Activated T-helper 1 cell treated with anti-CD3 and anti-CD28 coated beads, Interleukin-2, amount 50 U/mL, for 16 hours (primary cell): ENCODE data around the gene INTS1.

ENCODE experiments used
- DNase-seq, 2 donors: peaks; one replicate each; pipeline ENCODE4 v3.0.0-alpha.2; 2020; ENCODE audit warnings: low read depth in 1 of 2, low spot score in 1 of 2

Gene INTS1

GRCh38 chr7:1542329-1542728 lies 38.1 kb upstream of the INTS1 start:
- no peak for DNase-seq

DNA sequence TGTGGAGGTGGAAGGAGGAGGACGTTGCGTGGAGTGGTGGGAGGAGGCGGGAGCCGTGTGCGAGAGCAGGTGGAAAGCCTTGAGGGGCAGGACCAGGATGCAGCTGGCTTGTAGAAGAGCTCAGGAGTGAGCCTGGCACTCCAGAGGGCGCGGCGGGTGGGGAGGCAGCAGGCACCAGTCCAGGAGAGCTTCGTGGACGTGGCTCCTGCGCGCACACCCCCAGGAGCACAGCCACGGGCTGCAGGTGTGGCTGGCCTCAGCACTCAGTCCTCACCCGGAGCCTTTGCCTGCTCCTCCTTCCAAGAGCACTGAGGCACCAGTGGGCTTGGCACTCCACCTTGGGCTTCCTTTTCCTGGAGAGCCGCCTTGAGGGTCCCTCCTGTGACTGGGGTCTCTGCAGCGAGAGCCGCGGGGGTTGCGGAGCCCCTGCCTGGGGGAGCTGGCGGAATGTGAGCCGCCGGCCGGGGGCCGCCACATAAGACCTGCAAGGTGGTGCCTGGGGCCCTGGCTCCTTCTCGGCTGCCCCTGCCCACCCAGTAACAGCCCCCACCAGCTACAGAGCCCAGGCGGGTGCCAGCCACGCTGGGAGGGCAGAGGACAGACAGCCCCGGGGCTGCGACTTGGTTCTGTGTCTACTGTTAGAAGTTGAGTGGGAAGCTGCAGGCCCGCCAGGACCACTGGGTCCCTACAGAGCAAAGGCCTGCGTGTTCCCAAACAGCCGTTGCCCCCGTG lies 37.4 kb upstream of the INTS1 start:
- DNase-seq = no peak

DNA sequence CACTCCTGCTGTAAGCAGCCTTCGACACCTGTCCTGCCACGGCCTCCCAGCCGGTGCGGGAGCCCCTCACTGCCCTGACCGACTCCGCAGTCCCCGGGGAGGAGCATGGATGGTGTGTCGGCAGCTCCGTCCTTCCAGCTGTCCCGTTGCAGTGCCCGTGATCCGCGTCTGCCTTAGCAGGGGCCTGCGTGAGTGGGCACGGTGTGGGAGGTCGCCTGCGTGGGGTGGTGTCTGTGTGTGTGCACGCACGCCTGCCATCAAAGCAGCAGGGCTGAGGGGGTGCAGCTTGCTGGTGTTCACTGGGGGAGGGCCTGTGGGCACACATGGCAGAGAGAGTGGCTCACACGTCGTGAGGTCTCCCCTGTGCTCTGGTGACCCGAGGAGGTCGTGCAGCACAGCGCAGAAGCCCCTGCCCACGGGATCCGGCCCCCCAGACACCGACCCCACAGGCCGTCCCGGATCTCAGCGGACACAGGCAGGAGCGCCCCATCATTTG lies 36.6 kb upstream of the INTS1 start:
- DNase-seq = no peak

DNA sequence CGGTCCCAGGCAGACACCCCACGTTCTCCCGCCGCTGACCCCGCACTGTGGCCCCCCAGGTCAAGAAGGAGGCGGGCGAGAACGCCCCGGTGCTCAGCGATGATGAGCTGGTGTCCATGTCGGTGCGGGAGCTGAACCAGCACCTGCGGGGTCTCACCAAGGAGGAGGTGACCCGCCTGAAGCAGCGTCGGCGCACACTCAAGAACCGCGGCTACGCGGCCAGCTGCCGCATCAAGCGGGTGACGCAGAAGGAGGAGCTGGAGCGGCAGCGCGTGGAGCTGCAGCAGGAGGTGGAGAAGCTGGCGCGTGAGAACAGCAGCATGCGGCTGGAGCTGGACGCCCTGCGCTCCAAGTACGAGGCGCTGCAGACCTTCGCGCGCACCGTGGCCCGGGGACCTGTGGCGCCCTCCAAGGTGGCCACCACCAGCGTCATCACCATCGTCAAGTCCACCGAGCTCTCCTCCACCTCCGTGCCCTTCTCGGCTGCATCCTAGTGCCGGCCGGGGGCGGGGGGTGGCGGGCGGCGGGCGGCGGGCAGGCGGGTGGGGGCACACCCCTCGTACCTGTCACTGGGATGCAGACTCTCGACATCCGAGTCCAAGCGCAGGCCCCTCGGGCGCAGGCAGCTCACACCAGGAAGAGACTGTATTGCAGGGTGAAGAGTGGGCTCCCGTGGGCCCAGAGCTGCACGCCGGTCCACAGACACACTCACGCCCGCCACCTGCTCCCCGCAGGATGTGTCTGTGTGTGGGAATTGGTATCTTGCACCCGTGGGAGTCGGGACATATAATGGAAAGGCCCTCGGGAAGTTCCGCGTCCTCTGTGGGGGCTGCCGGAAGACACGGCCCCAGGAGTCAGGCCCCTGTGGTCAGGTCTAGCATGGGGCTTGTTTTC lies 35.9 kb upstream of the INTS1 start:
- no peak for DNase-seq

DNA sequence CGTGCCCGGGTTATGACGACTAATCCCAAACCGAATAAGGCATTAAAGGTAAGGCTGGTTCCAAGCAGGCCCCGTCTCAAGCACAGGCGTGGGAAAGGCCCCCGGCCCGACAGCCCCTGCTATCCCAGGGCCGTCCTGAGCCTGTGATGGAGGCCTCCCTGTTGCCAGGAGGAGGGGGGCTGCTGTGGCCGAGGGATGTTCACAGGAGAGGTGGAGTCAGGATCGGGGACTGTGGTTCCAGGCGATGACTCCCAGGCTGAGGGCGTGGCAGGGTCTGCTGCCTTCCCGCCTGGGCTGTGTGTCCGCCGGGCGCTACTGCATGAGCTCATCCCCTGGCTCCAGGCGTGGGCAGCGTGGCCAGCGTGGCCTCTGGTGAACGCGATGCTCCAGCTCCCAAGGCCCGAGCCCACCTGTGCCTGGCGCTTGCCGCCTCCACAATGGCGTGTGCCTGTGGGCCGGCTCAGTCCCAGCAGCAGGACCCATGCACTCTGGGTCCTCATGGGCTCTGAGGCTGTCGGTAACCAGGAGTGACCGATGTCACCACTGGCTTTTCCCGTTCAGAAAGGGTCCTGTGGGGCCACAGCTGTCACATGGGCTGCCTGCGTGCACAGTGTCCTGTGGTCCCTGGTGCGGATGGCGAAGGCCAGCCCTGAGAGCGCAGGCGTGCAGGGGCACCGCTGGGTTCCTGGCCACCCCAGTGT lies 35.1 kb upstream of the INTS1 start:
- no peak for DNase-seq

GRCh38 chr7:1538544-1539180 lies 34.5 kb upstream of the INTS1 start:
- no peak for DNase-seq

- no peak for DNase-seq
Observed at GRCh38 chr7:1537535-1538412, 33.6 kb upstream of the INTS1 start.

DNA sequence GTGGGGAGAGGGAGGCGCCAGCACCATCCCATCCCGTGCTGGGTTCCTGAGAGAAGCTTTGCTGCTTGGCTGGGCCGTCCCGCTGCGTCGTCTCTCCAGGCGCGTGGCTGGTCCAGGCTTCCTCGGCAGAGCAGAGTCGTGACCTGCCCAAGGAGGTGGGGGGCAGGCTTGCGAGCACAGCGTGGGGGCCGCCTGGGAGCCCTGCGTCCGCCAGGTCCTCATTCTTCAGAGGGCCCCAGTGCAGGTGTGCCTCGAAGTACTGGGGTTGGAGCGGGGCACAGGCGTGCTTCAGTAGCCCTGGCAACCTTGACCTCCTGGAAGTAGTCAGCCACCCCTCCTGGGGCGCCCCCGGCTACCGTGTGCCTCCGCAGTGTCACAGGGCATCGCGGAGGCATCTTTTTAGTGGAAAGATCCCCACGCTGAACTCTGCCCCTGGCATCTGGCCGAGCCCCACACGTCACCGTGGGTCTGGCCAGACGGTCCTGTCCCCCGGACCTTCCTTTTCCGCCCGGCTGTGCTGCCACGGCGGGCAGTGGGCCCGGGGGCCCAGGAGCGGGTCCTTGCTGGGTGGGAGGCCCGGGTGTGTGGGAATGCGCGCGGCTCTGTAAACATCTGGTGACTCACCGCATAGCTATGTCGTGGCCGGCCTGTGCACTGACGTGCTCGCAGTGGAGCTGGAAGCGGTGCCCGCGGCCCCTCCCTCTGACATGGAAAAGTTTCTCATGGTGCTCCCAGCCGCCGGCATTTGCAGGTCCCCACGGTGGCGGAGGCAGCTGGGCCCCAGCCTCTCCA lies 32.8 kb upstream of the INTS1 start:
- no peak for DNase-seq

DNA sequence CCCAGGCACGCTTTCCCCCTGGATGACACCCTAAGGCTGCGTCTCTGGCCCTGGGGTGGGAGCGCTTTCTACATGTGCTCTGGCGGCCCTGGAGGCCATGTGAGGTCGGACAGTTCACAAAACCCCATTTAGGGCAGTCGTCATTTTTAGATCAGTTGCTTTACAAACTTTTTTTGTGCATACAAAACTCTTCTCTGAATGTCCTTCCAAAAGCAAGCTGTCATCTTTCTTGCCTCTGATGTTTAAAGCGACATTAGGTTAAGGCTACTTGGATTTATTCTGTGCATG lies 32.2 kb upstream of the INTS1 start:
- DNase-seq = no peak

DNA sequence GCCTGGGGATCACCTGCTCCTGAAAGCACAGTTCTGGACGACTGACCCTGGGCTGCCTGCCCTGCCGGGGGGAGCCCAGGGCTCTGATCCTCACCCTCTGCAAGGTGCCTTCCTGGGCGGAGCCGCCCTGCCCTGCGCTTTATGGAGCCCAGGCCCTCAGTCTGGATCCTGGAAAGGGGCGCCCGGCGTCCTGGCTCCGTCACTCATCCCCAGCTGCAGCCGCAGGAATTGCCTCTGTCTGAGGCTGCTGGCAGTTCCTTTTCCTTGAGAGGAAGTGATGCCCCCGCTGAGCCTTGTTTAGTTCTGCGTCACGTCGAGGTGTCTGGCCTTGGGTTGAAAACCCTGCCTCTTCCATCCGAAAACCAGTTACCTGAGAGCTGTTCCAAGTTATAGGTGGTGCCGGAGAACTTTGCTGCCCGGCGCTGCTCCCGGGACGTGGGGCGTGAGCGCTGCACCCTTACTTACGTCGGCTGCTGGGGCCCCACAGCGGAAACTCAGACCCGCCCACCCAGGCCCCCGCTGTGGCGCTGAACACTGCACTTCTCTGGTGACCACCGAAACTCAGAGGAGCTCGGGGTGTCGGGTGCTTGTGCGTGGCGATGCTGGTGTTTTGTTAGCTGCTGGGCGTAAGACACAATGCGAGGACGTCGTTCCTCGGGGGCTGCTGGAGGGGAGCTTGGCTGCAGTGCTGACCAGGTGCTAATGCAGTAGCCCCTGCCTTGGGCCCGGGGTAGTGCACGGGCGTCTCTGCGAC lies 31.7 kb upstream of the INTS1 start:
- no peak for DNase-seq

DNA sequence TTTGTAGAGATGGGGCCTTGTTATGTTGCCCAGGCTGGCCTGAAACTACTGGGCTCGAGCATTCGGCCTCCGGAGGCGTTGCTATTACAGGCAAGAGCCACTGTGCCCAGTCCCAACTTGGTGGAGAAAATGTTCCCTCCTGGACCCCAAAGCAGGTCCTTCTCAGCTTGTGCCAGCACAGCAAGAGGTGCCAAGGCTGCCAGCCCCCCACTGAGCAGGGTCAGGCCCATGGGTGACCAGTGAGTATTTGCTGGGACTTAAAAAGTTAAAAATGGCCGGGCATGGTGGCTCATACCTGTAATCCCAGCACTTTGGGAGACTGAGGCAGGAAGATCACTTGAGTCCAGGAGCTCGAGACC lies 30.9 kb upstream of the INTS1 start:
- DNase-seq = no peak

GRCh38 chr7:1534330-1535099 lies 30.3 kb upstream of the INTS1 start:
- no peak for DNase-seq

DNA sequence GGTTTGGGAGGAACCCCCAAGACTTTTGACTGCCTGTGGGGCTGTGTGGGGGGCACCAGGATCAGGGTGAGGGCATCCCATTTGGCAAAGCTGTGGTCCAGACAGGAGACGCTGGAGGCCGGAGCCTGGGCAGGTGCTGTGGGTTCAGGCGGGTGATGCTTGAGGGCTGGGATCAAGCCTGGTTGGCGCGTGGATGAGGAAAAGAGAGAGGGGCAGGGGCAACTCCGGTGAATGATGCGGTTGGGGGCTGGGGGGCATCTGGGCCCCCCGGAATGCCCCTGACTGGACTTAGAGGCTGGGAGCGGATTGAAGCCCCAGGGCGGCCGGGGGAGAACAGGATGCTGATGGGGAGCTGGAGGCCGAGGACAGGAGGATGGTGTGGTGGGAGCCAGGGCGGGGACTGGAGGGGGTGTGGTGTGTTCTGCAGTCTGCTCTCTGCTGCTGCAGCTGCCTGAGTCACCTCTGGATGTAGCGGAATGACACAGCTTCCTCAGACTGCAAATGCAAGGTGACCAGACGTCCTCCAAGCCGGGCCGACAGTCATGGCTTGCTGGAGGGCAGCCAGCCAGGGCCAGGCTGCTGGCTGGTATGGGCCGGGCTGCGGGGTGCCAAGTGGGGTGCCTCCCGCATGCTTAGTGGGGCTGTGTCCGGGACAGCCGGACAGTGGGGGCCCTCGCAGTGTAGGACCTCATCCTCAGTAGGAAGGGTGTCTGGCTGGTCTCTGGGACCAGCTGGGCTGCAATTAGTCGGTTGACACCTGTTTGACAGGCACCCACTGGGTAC lies 29.5 kb upstream of the INTS1 start:
- DNase-seq = no peak

GRCh38 chr7:1533255-1533546 lies 29.0 kb upstream of the INTS1 start:
- no peak for DNase-seq

- DNase-seq = peak; percentile 28 to 44
Observed at GRCh38 chr7:1532456-1533254, 28.5 kb upstream of the INTS1 start.

DNA sequence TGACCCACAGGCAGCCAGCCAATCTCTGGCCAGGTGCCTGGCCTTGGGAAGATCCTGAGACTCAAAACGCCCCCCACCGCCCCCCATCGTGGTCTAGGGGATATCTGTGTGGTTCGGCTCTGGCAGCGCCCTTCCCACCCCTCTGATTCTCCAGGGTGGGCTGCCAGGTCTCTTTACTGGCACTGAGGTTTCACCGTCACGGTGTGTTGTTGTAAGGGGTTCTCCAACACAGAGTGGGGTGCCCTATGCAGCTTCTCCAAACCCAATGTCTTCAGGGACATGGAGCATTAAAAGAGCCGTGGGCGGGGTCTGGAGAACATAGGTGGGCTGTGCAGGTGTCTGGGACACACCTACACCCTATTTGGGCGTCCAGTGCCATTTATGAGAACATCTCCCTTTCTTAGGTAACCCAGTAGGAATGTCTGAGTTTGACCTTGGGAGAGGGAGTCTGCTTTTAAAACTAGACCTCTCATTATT lies 27.8 kb upstream of the INTS1 start:
- no peak for DNase-seq
